Measurements from ENCODE around the gene KEL. TPM values are rescaled to one million over a fixed set of nuclear protein-coding genes. Genes with fewer than 3 reads are reported as not detected.

The KEL gene
- total and polyA plus RNA-seq, 2 of the 4 experiments (the other 2 are of a cell fraction) = 0.03 TPM; not detected in 1

- intact Hi-C loops (cut with micrococcal nuclease) = no loop called here
- Histone ChIP-seq H4K91ac (ENCODE audit: insufficient read depth, low read depth, low read length) (no peak overlapping the region), H2BK5ac (ENCODE audit: low read depth, low read length, poor library complexity, severe bottlenecking) (no peak overlapping the region), H3K36me3 (ENCODE audit: control insufficient read depth, insufficient read depth, low read length) (no peaks in the 10 kb centered on the region), H3K4me2 (ENCODE audit: low read depth, low read length) (no peak overlapping the region), H4K5ac (ENCODE audit: low read depth, low read length) (no peak overlapping the region), H3K4me3 (ENCODE audit: insufficient read depth, low read depth, low read length) (no peak overlapping the region), H2AFZ (replicated peaks; ENCODE audit: low read length, poor library complexity) (no peak overlapping the region), H3K14ac (replicated peaks; ENCODE audit: low read depth, low read length) (no peak overlapping the region), H3K79me1 (ENCODE audit: low read depth in 1 of 2, low read length in 2 of 2) (no peaks in the 10 kb centered on the region), H3K23ac (ENCODE audit: low read depth, low read length) (no peak overlapping the region), H2AK5ac (ENCODE audit: low read depth, low read length) (no peak overlapping the region), H3K18ac (ENCODE audit: low read depth, low read length) (no peak overlapping the region), H3K9ac (ENCODE audit: low read depth, low read length) (no peak overlapping the region), H2BK20ac (ENCODE audit: low read depth, low read length) (no peak overlapping the region), H3K4me1 (ENCODE audit: control insufficient read depth, insufficient read depth, low read length) (no peaks in the 10 kb centered on the region), H3K27me3 (ENCODE audit: control insufficient read depth, insufficient read depth, low read length) (no peaks in the 10 kb centered on the region), H4K20me1 (ENCODE audit: insufficient read depth, low read length) (no peaks in the 10 kb centered on the region), H3K27ac (ENCODE audit: insufficient read depth, low read length) (no peak overlapping the region), H2AK9ac (replicated peaks; ENCODE audit: low read depth, low read length, poor library complexity) (no peak overlapping the region), H3K56ac (ENCODE audit: extremely low read depth, insufficient read depth, low read length) (no peak overlapping the region), H4K8ac (ENCODE audit: low read depth in 2 of 2, low read length in 2 of 2) (no peak overlapping the region), H3K4ac (ENCODE audit: low read depth, low read length) (no peak overlapping the region), H3K9me3 (ENCODE audit: control insufficient read depth, insufficient read depth, low read length) (no peaks in the 10 kb centered on the region), H2BK15ac (ENCODE audit: low read depth, low read length) (no peak overlapping the region), H2BK120ac (ENCODE audit: low read depth, low read length) (no peak overlapping the region), H3K9me1 (ENCODE audit: insufficient read depth, low read length) (no peaks in the 10 kb centered on the region)
- in situ Hi-C loops (cut with MboI; ENCODE audit: low sequenced_read_pairs) = no loop called here
- ATAC-seq (ENCODE audit: low read depth) = no peak
- dilution Hi-C loops (cut with HindIII; ENCODE audit: low sequenced_read_pairs, unreplicated experiment) = no loop called here
- POLR2A ChIA-PET (ENCODE audit: unreplicated experiment) = no interaction called here
- TF ChIP-seq USF2 (IDR thresholded peaks at IDR 0.05; ENCODE audit: low read depth, low read length) = no peak
- TF ChIP-seq BHLHE40 (IDR thresholded peaks at IDR 0.05; ENCODE audit: low read depth, low read length) = no peak
- TF ChIP-seq SMC3 (IDR thresholded peaks at IDR 0.05; ENCODE audit: low read depth, low read length) = no peak
- TF ChIP-seq NFE2L2 (IDR thresholded peaks at IDR 0.05; ENCODE audit: low read depth, low read length) = no peak
- no peak for TF ChIP-seq RCOR1 (IDR thresholded peaks at IDR 0.05; ENCODE audit: insufficient replicate concordance, low read length)
- TF ChIP-seq MXI1 (IDR thresholded peaks at IDR 0.05; ENCODE audit: borderline replicate concordance, low read depth, low read length) = no peak
- TF ChIP-seq RFX5 (IDR thresholded peaks at IDR 0.05; ENCODE audit: low read depth, low read length) = no peak
- DNase-seq = no peak
- CTCF ChIA-PET = no interaction called here
- no TSS peak for BruUV-seq (replicated peaks)
- no CpG with 5 or more reads among the region's 3 CpGs for WGBS, 2 experiments (ENCODE audit: extremely low coverage in 2 of 2, insufficient read length in 1 of 2)
Observed at GRCh38 chr7:142896741-142897379, 65.3 kb downstream of the KEL start.
